HG03064 (cell line): ENCODE data around the gene CEACAM6.
"Not testable (repeated sequence)": the region's sequence is repeated elsewhere in the genome, so short reads cannot be mapped to it uniquely, and the experiment has no call there.

Source experiments
- ATAC-seq: cut with Tn5 transposase; IDR thresholded peaks from one replicate; pipeline ENCODE4 v1.9.1; 2021; ENCODE audit warnings: low read depth; ENCODE audit not compliant: unreplicated experiment

CEACAM6 gene

GRCh38 chr19:41746593-41747227 lies 8.6 kb upstream of the CEACAM6 start:
- no peak for ATAC-seq

DNA sequence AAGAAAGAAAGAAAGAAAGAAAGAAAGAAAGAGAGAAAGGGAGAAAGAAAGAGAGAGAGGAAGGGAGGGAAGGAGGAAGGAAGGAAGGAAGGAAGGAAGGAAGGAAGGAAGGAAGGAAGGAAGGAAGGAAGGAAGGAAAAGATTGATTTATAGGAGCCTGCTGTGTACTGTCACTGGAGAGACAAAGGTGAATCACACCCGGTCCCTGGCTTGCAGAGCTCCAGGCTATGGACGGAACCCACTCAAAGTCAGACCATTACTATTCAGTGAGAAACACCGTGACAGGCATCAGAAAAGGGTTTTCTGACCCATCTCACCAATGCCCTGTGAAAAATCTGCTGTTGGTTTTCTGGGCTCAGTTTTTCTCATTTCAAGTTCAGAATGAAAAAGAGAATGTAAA lies 7.3 kb upstream of the CEACAM6 start:
- ATAC-seq = no peak

- ATAC-seq = not testable (repeated sequence)
Measured at GRCh38 chr19:41750248-41751134, 4.8 kb upstream of the CEACAM6 start.

- ATAC-seq = no peak
Measured at GRCh38 chr19:41753159-41753558, 2.2 kb upstream of the CEACAM6 start.

DNA sequence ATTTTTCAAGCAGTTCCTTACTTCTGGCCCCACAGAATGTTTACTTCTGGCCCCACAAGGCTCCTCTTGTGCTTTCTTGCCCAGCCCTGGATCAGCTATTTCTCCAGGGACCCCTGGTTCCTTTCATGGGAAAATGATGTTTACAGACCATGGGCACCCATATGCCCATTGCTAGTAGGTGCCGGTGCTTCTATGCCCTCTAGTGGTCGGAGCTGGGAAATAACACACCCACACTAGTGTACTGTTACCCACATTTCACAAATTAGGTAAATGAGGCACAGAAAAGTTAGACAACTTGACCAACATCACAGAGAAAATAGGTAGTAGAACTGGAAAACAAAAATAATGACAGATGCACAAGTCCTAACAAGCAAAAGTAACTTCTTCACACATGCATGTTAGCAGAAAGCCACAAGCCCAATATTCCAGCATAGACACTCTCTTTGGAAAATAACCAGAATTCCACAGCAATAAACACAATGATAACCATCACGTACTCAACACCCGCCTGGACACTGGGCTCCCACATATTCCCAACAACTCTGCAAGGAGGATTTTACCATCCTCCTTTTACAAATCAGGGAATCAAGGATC lies 1.3 kb upstream of the CEACAM6 start:
- no peak for ATAC-seq

- no peak for ATAC-seq
Measured at GRCh38 chr19:41758846-41759245, 3.5 kb downstream of the CEACAM6 start.

DNA sequence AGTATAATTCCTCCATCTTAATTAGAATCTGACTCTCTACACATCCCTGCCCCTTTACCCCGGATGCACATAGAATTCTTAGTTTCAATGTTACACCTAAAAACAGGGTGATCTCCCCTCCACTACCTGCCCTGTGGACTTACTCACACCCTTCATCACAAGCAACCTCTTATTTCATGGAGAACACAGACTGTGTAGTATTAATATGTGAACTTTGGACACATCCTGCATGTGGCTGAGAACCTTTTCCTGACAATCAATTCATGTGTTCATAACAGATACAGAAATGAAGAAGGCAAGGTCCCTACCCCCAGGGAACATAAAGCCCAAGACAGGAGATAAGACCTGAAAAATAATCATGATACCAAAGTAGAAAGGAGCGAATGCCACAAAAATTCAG lies 11.8 kb downstream of the CEACAM6 start:
- ATAC-seq = no peak

- not testable (repeated sequence) for ATAC-seq
Measured at GRCh38 chr19:41768105-41768504, 12.8 kb downstream of the CEACAM6 start.

GRCh38 chr19:41769608-41770007 lies 14.3 kb downstream of the CEACAM6 start:
- ATAC-seq = no peak

DNA sequence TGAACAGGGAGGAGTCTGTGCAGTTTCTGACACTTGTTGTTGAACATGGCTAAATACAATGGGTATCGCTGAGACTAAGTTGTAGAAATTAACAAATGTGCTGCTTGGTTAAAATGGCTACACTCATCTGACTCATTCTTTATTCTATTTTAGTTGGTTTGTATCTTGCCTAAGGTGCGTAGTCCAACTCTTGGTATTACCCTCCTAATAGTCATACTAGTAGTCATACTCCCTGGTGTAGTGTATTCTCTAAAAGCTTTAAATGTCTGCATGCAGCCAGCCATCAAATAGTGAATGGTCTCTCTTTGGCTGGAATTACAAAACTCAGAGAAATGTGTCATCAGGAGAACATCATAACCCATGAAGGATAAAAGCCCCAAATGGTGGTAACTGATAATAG lies 16.1 kb downstream of the CEACAM6 start:
- ATAC-seq = no peak

- no peak for ATAC-seq
Measured at GRCh38 chr19:41774515-41774980, 19.2 kb downstream of the CEACAM6 start.

DNA sequence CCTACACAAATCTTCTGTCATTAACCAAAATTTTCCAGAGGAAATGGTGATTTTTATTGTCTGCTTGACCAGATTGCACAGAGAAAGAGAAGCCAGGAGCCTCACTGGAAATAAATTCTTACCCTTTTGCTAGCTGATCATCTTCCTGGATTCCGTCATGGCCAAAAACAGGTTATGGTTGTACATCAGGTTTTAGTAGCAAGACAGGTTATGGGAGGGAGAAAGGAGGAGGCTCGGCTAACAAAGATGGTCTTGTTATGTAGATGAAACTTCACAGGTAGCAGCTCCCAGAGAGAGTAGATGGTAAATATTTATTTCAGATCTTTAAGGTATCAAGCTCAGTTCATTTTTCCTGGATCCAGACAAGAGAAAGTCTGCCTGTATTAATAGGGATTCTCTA lies 21.4 kb downstream of the CEACAM6 start:
- no peak for ATAC-seq

DNA sequence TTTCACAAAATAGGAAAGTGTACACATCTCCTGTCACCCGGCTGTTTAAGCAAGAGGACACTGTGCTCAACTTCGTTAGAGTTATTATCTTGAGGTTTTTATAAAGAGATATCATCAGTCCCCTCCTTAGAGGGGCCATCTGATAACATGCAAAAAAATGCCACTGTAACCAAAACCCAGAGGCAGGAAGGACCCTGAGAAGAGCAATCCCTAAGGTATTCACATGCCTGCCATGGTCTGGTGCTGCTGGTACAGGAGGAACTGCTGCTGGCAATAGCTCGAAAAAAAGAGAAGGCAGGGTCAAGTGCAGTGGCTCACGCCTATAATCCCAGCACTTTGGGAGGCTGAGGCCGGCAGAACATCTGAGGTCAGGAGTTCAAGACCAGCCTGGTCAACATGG lies 28.3 kb downstream of the CEACAM6 start:
- no peak for ATAC-seq

- no peak for ATAC-seq
Measured at GRCh38 chr19:41784312-41784711, 29.0 kb downstream of the CEACAM6 start.

GRCh38 chr19:41784743-41785142 lies 29.4 kb downstream of the CEACAM6 start:
- ATAC-seq = no peak

GRCh38 chr19:41785653-41786052 lies 30.3 kb downstream of the CEACAM6 start:
- ATAC-seq = no peak

DNA sequence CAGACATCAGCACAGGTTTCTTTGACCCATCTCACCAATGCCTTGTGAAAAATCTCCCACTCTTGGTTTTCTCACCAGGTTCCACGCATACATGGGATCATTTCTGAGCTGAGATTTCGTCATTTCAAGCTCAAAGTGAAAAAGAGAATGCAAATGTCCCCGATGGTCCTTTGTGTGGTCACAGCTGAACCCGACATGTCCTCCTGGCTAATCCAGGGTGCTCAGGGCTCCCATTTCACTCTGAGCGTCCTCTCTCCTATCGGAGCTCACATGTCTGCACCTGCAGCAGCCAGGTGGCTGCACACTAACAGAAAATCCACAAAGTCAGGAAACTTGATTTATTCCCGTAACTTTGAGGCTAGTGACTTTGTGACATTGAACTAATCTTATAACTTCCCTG lies 31.7 kb downstream of the CEACAM6 start:
- no peak for ATAC-seq

- not testable (repeated sequence) for ATAC-seq
Measured at GRCh38 chr19:41788518-41788917, 33.2 kb downstream of the CEACAM6 start.

DNA sequence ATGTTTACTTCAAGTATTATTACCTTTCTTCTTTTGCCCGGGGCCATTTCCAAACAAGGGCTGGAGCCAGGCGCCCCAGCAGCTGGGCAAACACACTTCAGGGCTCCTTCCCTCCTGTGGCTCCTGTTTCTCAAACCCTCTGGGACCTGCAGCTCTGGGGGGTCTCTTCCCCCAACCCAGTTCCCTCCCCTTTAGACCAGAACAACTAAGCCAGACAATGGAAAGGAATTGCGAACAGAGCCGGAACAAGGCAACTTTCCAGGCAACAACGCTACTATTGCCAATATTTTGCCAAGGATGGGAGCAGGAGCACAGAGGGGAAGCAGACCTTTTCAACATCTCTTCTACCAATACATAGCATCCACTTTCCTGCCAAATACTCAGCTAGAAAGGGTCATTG lies 33.7 kb downstream of the CEACAM6 start:
- ATAC-seq = not testable (repeated sequence)

DNA sequence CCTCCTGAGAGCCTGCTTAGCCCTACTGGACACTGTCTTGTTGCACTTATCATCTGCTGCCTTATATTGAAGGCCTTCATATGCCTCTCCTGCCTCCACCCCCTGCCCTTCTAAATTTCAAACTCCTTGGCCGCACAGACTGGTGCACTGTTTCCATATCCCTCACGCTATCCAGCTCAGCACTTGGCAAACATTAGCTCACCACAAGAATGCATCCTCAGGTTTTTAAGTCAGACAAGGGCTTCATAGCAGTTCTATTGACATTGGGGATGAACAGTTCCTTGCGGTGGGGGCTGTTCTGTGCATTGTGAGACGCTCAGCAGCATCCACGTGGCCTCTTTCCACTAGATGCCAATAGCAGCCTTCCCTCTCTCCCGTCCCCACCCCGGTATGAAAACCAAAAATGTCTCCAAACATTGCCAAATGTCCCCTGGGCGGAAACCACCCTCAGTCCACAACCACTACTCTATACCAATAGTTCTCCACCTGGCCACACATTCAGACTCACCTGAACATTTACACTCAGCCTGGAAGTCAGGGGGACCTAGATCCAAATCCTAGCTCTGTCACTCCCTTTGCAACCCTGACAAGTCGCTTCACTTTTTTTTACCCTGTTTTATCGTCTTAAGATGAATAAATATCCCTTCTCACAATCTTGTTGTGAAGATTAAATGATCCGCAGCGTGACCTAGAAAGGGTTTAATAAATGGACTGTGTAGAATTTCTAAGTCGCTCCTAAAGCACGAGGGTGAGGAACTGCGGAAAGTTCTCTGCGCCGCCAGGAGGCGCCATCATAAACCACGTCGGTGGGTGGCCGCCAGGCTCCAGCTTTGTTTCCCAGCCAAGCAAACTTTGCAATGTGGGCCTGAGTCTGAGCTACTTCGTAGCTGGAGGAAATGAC lies 37.4 kb downstream of the CEACAM6 start:
- no peak for ATAC-seq

DNA sequence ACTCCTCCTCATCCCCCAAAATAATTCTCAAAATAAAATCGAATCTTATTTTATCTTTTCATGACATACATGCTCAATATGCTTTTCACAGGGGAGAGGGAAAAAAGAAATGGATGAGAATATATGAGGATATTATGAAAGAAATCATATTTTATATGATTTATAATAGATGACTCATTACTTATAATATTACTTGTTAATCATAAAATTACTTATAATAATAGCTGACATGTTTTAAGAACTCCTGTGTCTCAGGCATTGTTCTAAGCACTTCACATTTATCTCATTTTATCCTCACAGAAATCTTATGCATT lies 38.0 kb downstream of the CEACAM6 start:
- ATAC-seq = no peak
